Thyroid gland (tissue), 4 donors: ENCODE results near the gene UBAP2.

Experiments
- CTCF ChIP-seq, 6 experiments: fragments of 200-600 bp in 3 of 6; fragments of 450-650 bp in 3 of 6; sonication (generic) in 3 of 6; IDR thresholded peaks; one replicate each; pipeline ENCODE4 v1.5.1; 2016 to 2019; ENCODE audit warnings: antibody characterized with exemption in 6 of 6, mild to moderate bottlenecking in 2 of 6, inconsistent platforms in 1 of 6, moderate library complexity in 1 of 6
- POLR2A ChIP-seq, 2 donors: fragments of 450-650 bp; IDR thresholded peaks; one replicate each; pipeline ENCODE4 v1.6.1; 2017; ENCODE audit warnings: antibody characterized with exemption in 2 of 2, mild to moderate bottlenecking in 2 of 2, moderate library complexity in 1 of 2

DNA sequence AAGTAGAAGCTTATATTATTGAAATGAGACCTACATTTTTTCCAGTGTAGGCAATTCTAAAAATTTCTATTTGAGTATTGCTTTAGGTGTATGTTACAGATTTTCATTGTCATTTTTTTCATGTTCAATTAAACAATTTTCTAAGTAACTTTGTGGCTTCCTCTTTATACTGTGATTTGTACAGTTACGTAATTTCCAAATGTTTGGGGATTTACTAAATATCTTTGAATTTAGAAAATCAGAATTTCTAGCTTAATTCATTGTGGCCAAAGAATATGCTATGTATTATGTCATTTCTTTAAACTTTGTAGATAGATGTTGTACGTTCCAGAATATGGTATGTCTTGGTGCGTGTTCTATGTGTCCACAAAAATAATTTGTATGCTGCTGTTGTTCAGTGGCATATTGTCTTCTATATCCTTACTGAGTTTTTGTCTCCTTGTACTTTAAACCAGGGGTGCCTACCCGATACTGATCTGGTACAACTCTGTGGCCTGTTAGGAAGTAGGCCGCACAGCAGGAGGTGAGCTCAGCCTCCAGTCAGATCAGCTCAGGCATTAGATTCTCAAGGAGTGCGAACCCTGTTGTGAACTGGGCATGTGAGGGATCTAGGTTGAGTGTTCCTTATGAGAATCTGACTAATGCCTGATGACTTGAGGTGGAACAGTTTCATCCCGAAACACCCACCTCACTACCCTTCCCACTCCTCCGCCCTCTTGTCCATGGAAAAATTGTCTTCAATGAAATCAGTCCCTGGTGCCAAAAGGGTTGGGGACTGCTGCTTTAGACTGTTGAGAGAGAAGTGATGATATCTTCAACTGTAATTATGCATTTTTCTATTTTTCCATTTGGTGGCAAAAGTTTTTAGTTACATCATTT is 168.2 kb downstream of the UBAP2 start:
- TF ChIP-seq CTCF (IDR thresholded peaks at IDR 0.05): no peak
- no peak for TF ChIP-seq POLR2A (IDR thresholded peaks at IDR 0.05)
